B cell (primary cell): ENCODE results near the gene FDXACB1. TPM values are rescaled to one million over a fixed set of nuclear protein-coding genes. Genes with fewer than 3 reads are reported as not detected.

Source experiments
- ATAC-seq: fragments of 200-7000 bp; cut with Tn5 transposase; one replicate; pipeline ENCODE4 v1.10.0; 2021; ENCODE audit warnings: low read depth, mild to moderate bottlenecking, moderate number of reproducible peaks, moderate library complexity
- CTCF ChIA-PET: fragments of 350-600 bp; sonication (Branson Sonifier 250); formaldehyde crosslinking; loops from one replicate; lab custom pipeline; 2021; ENCODE audit warnings: antibody characterized with exemption, inconsistent platforms; lab: Charles Lee
- POLR2A ChIA-PET: fragments of 350-600 bp; sonication (Branson Sonifier 250); formaldehyde crosslinking; loops from one replicate; lab custom pipeline; 2021; ENCODE audit warnings: antibody characterized with exemption; lab: Charles Lee
- DNase-seq: peaks from one replicate; pipeline ENCODE4 v3.0.0; 2013
- H2AFZ ChIP-seq: 2 replicates; pipeline ENCODE4 v1.6.1; 2012; ENCODE audit warnings: mild to moderate bottlenecking, low read depth, low read length; ENCODE audit not compliant: insufficient read depth, poor library complexity, severe bottlenecking
- H3K27ac ChIP-seq, 2 donors: 1 replicate in 1 of 2; 2 replicates in 1 of 2; pipeline ENCODE4 v1.5.1; 2012 to 2013; ENCODE audit warnings: low read length in 2 of 2, mild to moderate bottlenecking in 2 of 2, moderate library complexity in 1 of 2
- H3K27me3 ChIP-seq, 4 experiments: fragments of 200-600 bp in 1 of 4; sonication (generic) in 1 of 4; replicated peaks in 1 of 4; 1 replicate in 2 of 4; 2 replicates in 2 of 4; pipeline versions ENCODE4 v1.6.1 to v1.7.0; 2013 to 2016; ENCODE audit warnings: low read length in 3 of 4, mild to moderate bottlenecking in 2 of 4, mixed read lengths in 1 of 4, moderate library complexity in 1 of 4; ENCODE audit not compliant: insufficient read depth in 4 of 4, control insufficient read depth in 3 of 4; ENCODE audit errors: control extremely low read depth in 1 of 4
- H3K36me3 ChIP-seq, 2 experiments: replicated peaks in 1 of 2; 1 replicate in 1 of 2; 2 replicates in 1 of 2; pipeline versions ENCODE4 v1.6.1 to v1.7.1; 2013; ENCODE audit warnings: low read length in 1 of 2; ENCODE audit not compliant: insufficient read depth in 2 of 2, control insufficient read depth in 1 of 2; ENCODE audit errors: control extremely low read depth in 1 of 2, extremely low read depth in 1 of 2
- H3K4me1 ChIP-seq, 2 donors: fragments of 200-600 bp in 1 of 2; sonication (generic) in 1 of 2; 1 replicate in 1 of 2; 2 replicates in 1 of 2; pipeline versions ENCODE4 v1.5.1 to v1.6.1; 2013 to 2017; ENCODE audit warnings: low read length in 2 of 2; ENCODE audit not compliant: control insufficient read depth in 2 of 2, insufficient read depth in 2 of 2
- H3K4me2 ChIP-seq: replicated peaks from 2 replicates; pipeline ENCODE3; 2012; ENCODE audit warnings: mild to moderate bottlenecking, low read depth, low read length; ENCODE audit not compliant: poor library complexity, severe bottlenecking
- H3K4me3 ChIP-seq, 5 experiments: fragments of 200-600 bp in 1 of 5; sonication (generic) in 1 of 5; 1 replicate in 3 of 5; 2 replicates in 2 of 5; pipeline versions ENCODE4 v1.5.1 to v1.7.0; 2011 to 2016; ENCODE audit warnings: low read length in 4 of 5, mild to moderate bottlenecking in 4 of 5, low read depth in 2 of 5, control low read depth in 1 of 5, moderate library complexity in 1 of 5; ENCODE audit not compliant: insufficient read depth in 1 of 5; ENCODE audit errors: control extremely low read depth in 1 of 5, extremely low read depth in 1 of 5
- H3K79me2 ChIP-seq: fragments of 200-600 bp; sonication (generic); one replicate; pipeline ENCODE4 v1.6.0; 2016; ENCODE audit warnings: low read length; ENCODE audit not compliant: control insufficient read depth, insufficient read depth
- H3K9ac ChIP-seq: fragments of 200-600 bp; sonication (generic); 2 replicates; pipeline ENCODE4 v1.6.1; 2017; ENCODE audit warnings: mild to moderate bottlenecking, low read length, moderate library complexity
- H3K9me3 ChIP-seq, 3 donors: one replicate each; pipeline versions ENCODE4 v1.6.1 to v1.7.1; 2013; ENCODE audit warnings: low read length in 2 of 3; ENCODE audit not compliant: control insufficient read depth in 2 of 3, insufficient read depth in 1 of 3; ENCODE audit errors: control extremely low read depth in 1 of 3
- H4K20me1 ChIP-seq: 2 replicates; pipeline ENCODE4 v1.6.0; 2012; ENCODE audit warnings: mild to moderate bottlenecking, low read length; ENCODE audit not compliant: insufficient read depth, control insufficient read depth, poor library complexity, severe bottlenecking
- H3K27ac Mint-ChIP-seq: one replicate; pipeline ENCODE4 v1.8.0; 2021; ENCODE audit warnings: mixed read lengths
- H3K27me3 Mint-ChIP-seq: one replicate; pipeline ENCODE4 v1.8.0; 2021; ENCODE audit warnings: mixed read lengths
- H3K4me1 Mint-ChIP-seq: one replicate; pipeline ENCODE4 v1.8.0; 2021; ENCODE audit warnings: mixed read lengths
- H3K4me3 Mint-ChIP-seq: one replicate; pipeline ENCODE4 v1.8.0; 2021; ENCODE audit warnings: mixed read lengths
- H3K9me3 Mint-ChIP-seq: one replicate; pipeline ENCODE4 v1.8.0; 2022; ENCODE audit warnings: mixed read lengths; ENCODE audit not compliant: insufficient read depth
- CTCF ChIP-seq: fragments of 200-600 bp; IDR thresholded peaks from one replicate; pipeline ENCODE4 v1.8.0; 2022; ENCODE audit warnings: antibody characterized with exemption, mild to moderate bottlenecking
- EZH2 ChIP-seq: IDR thresholded peaks from 2 replicates; pipeline ENCODE4 v1.6.1; 2012; ENCODE audit warnings: borderline replicate concordance, low read depth, mild to moderate bottlenecking, moderate library complexity, low read length; ENCODE audit not compliant: insufficient read depth, poor library complexity, severe bottlenecking
- WGBS: methylation state at CpG from one replicate; pipeline ENCODE4 v1.1.5; 2013; ENCODE audit warnings: missing lambda C conversion rate; ENCODE audit not compliant: insufficient coverage; 5-methylcytosine and 5-hydroxymethylcytosine counted together
- intact Hi-C: fragments of 100-400 bp; cut with micrococcal nuclease; formaldehyde crosslinking; loops from one replicate; pipeline ENCODE4 v1.10.0; 2022
- polyA plus RNA-seq: library from polyadenylated mRNA; depleted of rRNA; stranded (reverse); fragments of >200 nt; gene quantifications from 2 replicates; pipeline ENCODE4 v1.2.3, GENCODE V29; 2012
- total RNA-seq, 2 donors: library from RNA; stranded (reverse); fragments of 120-200 nt in 1 of 2; gene quantifications; 1 replicate in 1 of 2; 2 replicates in 1 of 2; pipeline versions ENCODE4 v1.2.3 to v1.2.4, GENCODE V29; 2013 to 2022

FDXACB1 gene
- total and polyA plus RNA-seq, 2 donors (not counting 1 experiment from before 2014, with no cell fraction given), result 3.1 to 4.0 TPM

- H3K27me3 ChIP-seq, result no peaks in the 10 kb centered on the region
- H3K9me3 ChIP-seq, result no peaks in the 10 kb centered on the region
- DNase-seq (no peak), ATAC-seq (no peak)
- Mint-ChIP-seq H3K27me3 (no peaks in the 10 kb centered on the region), H3K9me3 (no peaks in the 10 kb centered on the region), H3K4me1 (peaks cover 4% of the 10 kb centered on the region), H3K27ac (no peak overlapping the region), H3K4me3 (no peak overlapping the region)
- TF ChIP-seq EZH2, result no peak
- TF ChIP-seq CTCF, result no peak
- H3K79me2 ChIP-seq, result no peaks in the 10 kb centered on the region
- no peak overlapping the region for H3K27ac ChIP-seq
- intact Hi-C loops, result no loop called here
- WGBS, result 100% methylated on average over 1 of the region's 5 CpGs
- H3K4me2 ChIP-seq, result no peak overlapping the region
- CTCF ChIA-PET, result interaction anchor here (1.0 to 6.2 kb wide), 2 partner anchors 13 to 62 kb away, joined by 3 to 49 read pairs; no protein-coding TSS in a partner anchor
- H3K36me3 ChIP-seq, result peaks cover 1 to 39% of the 10 kb centered on the region in 2 experiments
- no peak overlapping the region for H2AFZ ChIP-seq
- H3K9ac ChIP-seq, result no peak overlapping the region
- peaks cover 3% of the 10 kb centered on the region in 2 donors for H3K4me1 ChIP-seq
- POLR2A ChIA-PET, result interaction anchor here (0.6 kb wide), 1 partner anchor 42 kb away, joined by 12 read pairs; no protein-coding TSS in a partner anchor
- no peak overlapping the region for H3K4me3 ChIP-seq
- no peaks in the 10 kb centered on the region for H4K20me1 ChIP-seq
Observed at GRCh38 chr11:111838054-111838453, 40.9 kb downstream of the FDXACB1 start.

GRCh38 chr11:111837366-111837891, 41.5 kb downstream of the FDXACB1 start:
- no peak for TF ChIP-seq CTCF
- TF ChIP-seq EZH2, result no peak
- no peak overlapping the region for H3K27ac ChIP-seq
- H3K27ac Mint-ChIP-seq, result no peak overlapping the region
- no peaks in the 10 kb centered on the region for H3K27me3 ChIP-seq
- H2AFZ ChIP-seq, result no peak overlapping the region
- no peaks in the 10 kb centered on the region for H3K9me3 ChIP-seq
- H3K36me3 ChIP-seq, result peaks cover 1 to 43% of the 10 kb centered on the region in 2 experiments
- ChIA-PET CTCF (interaction anchor here (6.2 kb wide), 1 partner anchor 61 kb away, joined by 49 read pairs; no protein-coding TSS in a partner anchor), POLR2A (no interaction called here)
- WGBS, result 100% methylated on average over 1 of the region's 5 CpGs
- ATAC-seq (no peak), DNase-seq (no peak)
- H3K4me2 ChIP-seq, result no peak overlapping the region
- H3K27me3 Mint-ChIP-seq, result no peaks in the 10 kb centered on the region
- H3K4me3 ChIP-seq, result no peak overlapping the region
- peaks cover 3% of the 10 kb centered on the region in 2 donors for H3K4me1 ChIP-seq
- no peaks in the 10 kb centered on the region for H4K20me1 ChIP-seq
- no peak overlapping the region for H3K4me3 Mint-ChIP-seq
- H3K9ac ChIP-seq, result no peak overlapping the region
- H3K9me3 Mint-ChIP-seq, result no peaks in the 10 kb centered on the region
- H3K4me1 Mint-ChIP-seq, result peaks cover 4% of the 10 kb centered on the region
- H3K79me2 ChIP-seq, result no peaks in the 10 kb centered on the region
- intact Hi-C loops, result no loop called here
